GM18909 (cell line): Measurements from ENCODE around the gene GHR.
A peak's percentile ranks its signal among the peaks of the same experiment; 100 is the strongest.
"Not testable (repeated sequence)": the region's sequence is repeated elsewhere in the genome, so short reads cannot be mapped to it uniquely, and the experiment has no call there.

Experiments used
- ATAC-seq: cut with Tn5 transposase; IDR thresholded peaks from one replicate; pipeline ENCODE4 v1.9.1; 2021; ENCODE audit warnings: mild to moderate bottlenecking; ENCODE audit not compliant: unreplicated experiment, poor library complexity

Gene GHR

GRCh38 chr5:42561656-42562055 lies 138.4 kb downstream of the GHR start:
- ATAC-seq: no peak

GRCh38 chr5:42564689-42565356 lies 141.6 kb downstream of the GHR start:
- no peak for ATAC-seq

- no peak for ATAC-seq
Observed at GRCh38 chr5:42566652-42567295, 143.5 kb downstream of the GHR start.

GRCh38 chr5:42569325-42569724 lies 146.1 kb downstream of the GHR start:
- no peak for ATAC-seq

- no peak for ATAC-seq
Observed at GRCh38 chr5:42569953-42570548, 146.8 kb downstream of the GHR start.

- ATAC-seq: no peak
Observed at GRCh38 chr5:42570966-42571960, 148.0 kb downstream of the GHR start.

- ATAC-seq: no peak
Observed at GRCh38 chr5:42572313-42572712, 149.1 kb downstream of the GHR start.

GRCh38 chr5:42573386-42573785 lies 150.1 kb downstream of the GHR start:
- no peak for ATAC-seq

- not testable (repeated sequence) for ATAC-seq
Observed at GRCh38 chr5:42575914-42576313, 152.7 kb downstream of the GHR start.

- not testable (repeated sequence) for ATAC-seq
Observed at GRCh38 chr5:42578901-42579300, 155.7 kb downstream of the GHR start.

- no peak for ATAC-seq
Observed at GRCh38 chr5:42579320-42579719, 156.1 kb downstream of the GHR start.

- ATAC-seq: no peak
Observed at GRCh38 chr5:42581845-42582244, 158.6 kb downstream of the GHR start.

- no peak for ATAC-seq
Observed at GRCh38 chr5:42582723-42583122, 159.5 kb downstream of the GHR start.

- peak; percentile 61 for ATAC-seq
Observed at GRCh38 chr5:42583322-42583721, 160.1 kb downstream of the GHR start.

GRCh38 chr5:42586625-42587024 lies 163.4 kb downstream of the GHR start:
- ATAC-seq: no peak

GRCh38 chr5:42587096-42587723 lies 164.0 kb downstream of the GHR start:
- no peak for ATAC-seq

- no peak for ATAC-seq
Observed at GRCh38 chr5:42590566-42590965, 167.3 kb downstream of the GHR start.

GRCh38 chr5:42591015-42591414 lies 167.8 kb downstream of the GHR start:
- ATAC-seq: no peak

- ATAC-seq: no peak
Observed at GRCh38 chr5:42592401-42593140, 169.3 kb downstream of the GHR start.
